Stimulated activated memory B cell treated with anti-CD40 and anti-IgM and Interleukin-4, amounts not matched to agents 10 μg/mL and 1 μg/mL and 100 μg/mL, for 72 hours (primary cell): ENCODE results near the gene SYT17.
"Not testable (repeated sequence)": the region's sequence is repeated elsewhere in the genome, so short reads cannot be mapped to it uniquely, and the experiment has no call there.

Experiments
- ATAC-seq: fragments of 150-1000 bp; cut with Tn5 transposase; 2 replicates; pipeline ENCODE4 v1.10.0; 2021
- H3K27ac Mint-ChIP-seq: one replicate; pipeline ENCODE4 v1.8.0; 2022; ENCODE audit warnings: mild to moderate bottlenecking, mixed read lengths
- H3K27me3 Mint-ChIP-seq: one replicate; pipeline ENCODE4 v1.8.0; 2022; ENCODE audit warnings: mixed read lengths
- H3K36me3 Mint-ChIP-seq: one replicate; pipeline ENCODE4 v1.8.0; 2022; ENCODE audit warnings: mixed read lengths
- H3K4me1 Mint-ChIP-seq: one replicate; pipeline ENCODE4 v1.8.0; 2022; ENCODE audit warnings: mixed read lengths
- H3K4me3 Mint-ChIP-seq: one replicate; pipeline ENCODE4 v1.8.0; 2022; ENCODE audit warnings: mild to moderate bottlenecking, moderate library complexity, mixed read lengths
- H3K9me3 Mint-ChIP-seq: one replicate; pipeline ENCODE4 v1.8.0; 2022; ENCODE audit warnings: mixed read lengths

Gene SYT17

DNA sequence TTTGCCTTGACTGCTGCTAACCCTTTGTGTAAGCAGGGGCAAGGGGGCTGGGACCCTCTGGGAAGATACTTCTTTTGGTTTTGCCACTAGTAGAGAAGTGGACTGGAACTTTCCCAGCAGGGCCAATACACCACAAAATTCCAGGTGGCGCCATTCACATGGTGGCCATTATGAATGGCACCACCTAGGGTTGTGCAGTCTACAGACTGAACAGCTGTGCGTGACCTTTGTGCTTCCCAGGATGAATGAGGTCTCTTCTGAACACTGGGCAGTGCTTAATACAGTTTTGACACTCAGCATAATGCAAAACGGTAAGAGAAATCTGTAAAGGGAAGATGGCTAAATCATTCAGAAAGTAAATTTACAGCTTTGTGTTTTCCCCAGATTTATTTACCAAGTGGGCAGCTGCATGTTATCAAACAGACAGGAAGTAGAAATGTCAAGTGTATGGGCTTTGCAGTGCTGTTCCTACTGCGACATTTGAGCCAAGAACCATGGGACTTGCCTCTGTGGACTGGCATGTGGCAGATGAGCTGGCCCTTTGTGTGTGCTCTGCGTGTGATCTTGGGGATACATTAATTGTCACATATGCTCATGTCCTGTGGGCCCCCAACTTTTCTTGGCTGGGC, 9.2 kb downstream of the SYT17 start:
- Mint-ChIP-seq H3K27ac (no peak overlapping the region), H3K9me3 (peaks cover 2% of the 10 kb centered on the region), H3K4me1 (peaks cover 44% of the 10 kb centered on the region), H3K27me3 (peaks cover 17% of the 10 kb centered on the region), H3K4me3 (no peak overlapping the region), H3K36me3 (peaks cover 70% of the 10 kb centered on the region)
- peak; percentile 42 for ATAC-seq

DNA sequence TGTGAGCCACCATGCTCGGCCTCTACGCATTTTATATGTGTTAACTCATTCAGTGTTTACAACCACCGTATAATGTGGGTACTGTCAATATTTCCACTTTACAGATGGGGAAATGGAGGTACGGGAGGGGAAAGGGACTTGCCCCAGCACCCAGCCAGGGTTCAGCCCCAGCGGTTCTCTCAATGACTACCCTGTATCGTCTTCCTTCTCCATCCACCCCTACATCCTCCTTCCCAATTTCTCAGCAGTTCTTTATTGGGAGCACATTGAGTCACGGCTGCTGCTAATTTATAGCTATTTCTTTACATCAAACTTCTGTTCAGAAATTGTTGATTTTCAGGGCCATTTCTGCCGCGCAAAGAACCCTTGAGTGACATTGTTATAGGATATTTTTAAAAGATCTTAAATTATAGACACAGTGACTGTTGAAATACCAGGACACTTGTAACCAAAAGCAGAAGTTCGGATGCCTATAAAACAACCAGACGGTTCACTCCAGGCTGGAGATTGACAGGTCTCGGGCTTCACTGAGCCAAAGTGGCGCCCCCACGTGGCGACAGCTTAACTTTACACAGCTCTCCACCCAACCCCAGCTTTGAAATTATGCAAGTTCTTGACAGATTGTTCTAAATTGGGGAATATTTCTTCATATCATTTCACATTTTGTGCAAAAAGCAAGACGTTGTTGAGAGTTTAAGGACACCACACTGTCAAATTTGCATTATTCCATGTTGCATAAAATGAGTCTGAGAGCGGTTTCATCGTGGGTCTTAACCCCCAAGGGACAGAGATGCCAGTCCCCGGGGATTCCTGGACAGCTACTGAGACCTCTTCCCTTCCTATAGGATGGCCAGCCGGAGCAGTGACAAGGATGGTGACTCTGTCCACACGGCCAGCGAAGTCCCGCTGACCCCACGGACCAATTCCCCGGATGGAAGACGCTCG, 11.8 kb downstream of the SYT17 start:
- Mint-ChIP-seq H3K4me1 (peaks cover 21% of the 10 kb centered on the region), H3K36me3 (peaks cover 73% of the 10 kb centered on the region), H3K27me3 (peaks cover 17% of the 10 kb centered on the region), H3K4me3 (no peak overlapping the region), H3K9me3 (peaks cover 2% of the 10 kb centered on the region), H3K27ac (no peak overlapping the region)
- ATAC-seq: peak; percentile 72

DNA sequence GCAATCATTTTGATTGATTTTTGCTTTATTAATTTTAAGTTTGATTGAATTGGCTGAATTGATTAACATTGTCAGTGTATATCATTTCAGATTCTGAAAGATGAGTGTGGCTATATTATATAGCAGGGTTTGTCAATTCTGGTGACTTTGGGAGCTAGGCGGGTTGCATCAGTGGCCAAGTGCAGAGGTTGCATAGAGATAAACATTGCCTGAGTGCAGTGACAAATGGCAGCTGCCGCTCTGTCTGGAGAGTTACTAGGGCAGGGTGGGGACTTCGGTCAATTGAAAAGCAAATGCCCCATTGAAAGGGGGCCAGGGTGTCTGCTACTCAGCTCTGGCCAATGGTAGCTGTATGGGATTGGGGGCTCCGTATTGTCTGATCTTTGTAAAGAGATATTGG, 12.7 kb downstream of the SYT17 start:
- no peak for ATAC-seq
- peaks cover 17% of the 10 kb centered on the region for H3K27me3 Mint-ChIP-seq
- peaks cover 2% of the 10 kb centered on the region for H3K9me3 Mint-ChIP-seq
- peaks cover 79% of the 10 kb centered on the region for H3K36me3 Mint-ChIP-seq
- no peak overlapping the region for H3K4me3 Mint-ChIP-seq
- H3K27ac Mint-ChIP-seq: no peak overlapping the region
- H3K4me1 Mint-ChIP-seq: peaks cover 21% of the 10 kb centered on the region

DNA sequence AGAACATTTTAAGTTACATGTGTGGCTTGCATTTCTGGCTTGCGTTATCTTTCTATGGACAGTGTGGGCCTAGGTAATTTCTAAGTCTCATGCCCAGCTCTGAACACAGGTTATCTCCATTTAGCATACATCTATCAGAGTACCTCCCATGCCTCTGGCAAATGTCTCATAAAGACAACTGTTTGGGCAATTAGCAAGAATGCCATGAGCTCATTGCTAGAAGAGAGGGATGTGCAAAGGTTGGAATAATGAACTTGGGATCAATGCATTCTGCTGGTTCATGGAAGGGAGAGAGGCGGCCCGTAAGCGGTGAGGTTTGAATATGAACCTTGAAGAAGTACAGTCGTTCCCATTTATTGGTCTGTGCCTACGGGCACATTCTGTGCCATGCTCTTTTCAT, 14.4 kb downstream of the SYT17 start:
- peaks cover 17% of the 10 kb centered on the region for H3K27me3 Mint-ChIP-seq
- H3K27ac Mint-ChIP-seq: no peak overlapping the region
- no peak overlapping the region for H3K4me3 Mint-ChIP-seq
- peaks cover 74% of the 10 kb centered on the region for H3K36me3 Mint-ChIP-seq
- peaks cover 2% of the 10 kb centered on the region for H3K9me3 Mint-ChIP-seq
- peaks cover 16% of the 10 kb centered on the region for H3K4me1 Mint-ChIP-seq
- ATAC-seq: no peak

DNA sequence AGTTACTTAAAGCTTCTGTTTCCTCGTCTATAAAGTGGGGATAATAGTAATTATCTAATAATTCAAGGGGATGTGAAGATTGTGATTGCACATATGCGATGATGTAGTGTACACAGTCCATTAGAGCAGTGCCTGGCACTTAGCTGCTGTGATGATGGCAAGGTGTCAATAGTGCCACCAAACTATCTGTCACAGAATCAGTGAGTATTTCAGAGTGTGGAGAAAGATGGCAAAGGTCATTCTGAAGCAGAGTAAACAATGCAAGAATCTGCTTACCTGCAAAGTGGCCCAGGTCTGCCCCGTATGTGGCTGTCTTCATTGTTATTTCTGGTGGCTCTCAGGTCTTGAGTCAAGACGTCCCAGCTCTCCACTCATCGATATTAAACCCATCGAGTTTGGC, 15.1 kb downstream of the SYT17 start:
- Mint-ChIP-seq H3K36me3 (peaks cover 77% of the 10 kb centered on the region), H3K4me3 (no peak overlapping the region), H3K27me3 (peaks cover 17% of the 10 kb centered on the region), H3K9me3 (peaks cover 5% of the 10 kb centered on the region), H3K27ac (no peak overlapping the region), H3K4me1 (peaks cover 14% of the 10 kb centered on the region)
- ATAC-seq: no peak

DNA sequence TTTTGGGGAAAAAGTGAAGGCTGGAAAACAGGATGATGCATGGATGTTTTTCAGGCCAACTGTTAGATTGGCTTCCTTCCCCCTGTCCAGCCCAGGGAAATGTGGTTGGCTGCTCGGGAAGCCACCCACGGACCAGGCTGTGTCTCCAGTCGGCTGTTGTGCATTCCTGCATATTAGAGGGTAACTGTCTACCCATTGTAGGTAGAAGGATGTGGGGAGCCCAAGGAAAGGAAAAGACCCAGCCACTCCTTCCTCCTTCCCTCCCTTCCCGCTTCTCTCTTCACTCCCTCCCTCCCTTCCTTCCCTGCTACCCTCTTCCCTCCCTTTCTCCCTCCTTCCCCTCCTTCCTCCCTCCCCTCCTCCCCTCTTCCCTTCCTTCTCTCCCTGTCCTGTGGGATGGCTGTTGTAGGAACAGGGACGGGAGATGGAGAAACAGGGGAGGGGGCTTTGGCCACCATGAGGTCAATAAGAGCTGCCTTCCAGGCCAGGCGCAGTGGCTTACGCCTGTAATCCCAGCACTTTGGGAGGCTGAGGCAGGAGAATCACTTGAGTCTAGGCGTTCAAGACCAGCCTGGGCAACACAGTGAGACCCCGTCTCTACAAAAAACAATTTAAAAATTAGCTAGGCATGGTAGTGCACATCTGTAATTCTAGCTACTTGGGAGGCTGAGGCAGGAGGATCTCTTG, 16.9 kb downstream of the SYT17 start:
- no peak for ATAC-seq
- Mint-ChIP-seq H3K36me3 (peaks cover 85% of the 10 kb centered on the region), H3K27ac (no peak overlapping the region), H3K4me1 (peaks cover 7% of the 10 kb centered on the region), H3K4me3 (no peak overlapping the region), H3K27me3 (peaks cover 13% of the 10 kb centered on the region), H3K9me3 (peaks cover 2% of the 10 kb centered on the region)

DNA sequence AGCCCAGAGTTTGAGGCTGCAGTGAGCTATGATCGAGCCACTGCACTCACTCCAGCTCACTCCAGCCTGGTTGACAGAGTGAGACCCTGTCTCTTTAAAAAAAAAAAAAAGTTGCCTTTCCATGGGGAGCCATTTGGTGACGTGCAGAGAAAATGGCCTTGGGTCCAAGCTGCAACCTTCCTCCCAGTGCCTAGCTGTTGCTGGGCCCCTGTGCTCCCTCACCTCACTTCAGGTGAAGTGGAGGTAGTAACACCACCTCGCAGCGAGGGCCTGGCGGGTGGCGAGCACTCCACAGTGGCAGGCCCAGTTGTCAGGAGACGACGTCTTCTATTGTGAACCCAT, 17.4 kb downstream of the SYT17 start:
- Mint-ChIP-seq H3K27me3 (peaks cover 8% of the 10 kb centered on the region), H3K4me1 (peaks cover 6% of the 10 kb centered on the region), H3K9me3 (peaks cover 2% of the 10 kb centered on the region), H3K36me3 (peaks cover 84% of the 10 kb centered on the region), H3K4me3 (no peak overlapping the region), H3K27ac (no peak overlapping the region)
- no peak for ATAC-seq

DNA sequence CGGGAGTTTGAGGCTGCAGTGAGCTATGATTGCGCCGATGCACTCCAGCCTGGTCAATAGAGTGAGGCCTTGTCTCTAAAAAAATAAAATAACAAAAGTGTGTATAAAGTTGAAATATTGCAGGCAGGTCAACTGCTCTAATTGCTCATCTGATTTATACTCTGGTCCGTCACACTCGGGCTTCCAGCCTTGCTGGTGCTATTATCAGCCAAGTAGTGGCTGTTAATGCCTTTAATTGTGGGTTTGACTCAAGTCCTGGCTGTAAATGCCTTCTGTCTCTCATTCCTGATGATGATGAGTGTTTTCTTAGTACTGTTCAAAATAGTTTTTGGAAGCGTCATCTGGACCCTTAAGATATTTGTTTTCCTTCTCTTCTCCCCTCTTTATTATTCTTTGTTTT, 18.4 kb downstream of the SYT17 start:
- peaks cover 8% of the 10 kb centered on the region for H3K4me1 Mint-ChIP-seq
- no peak overlapping the region for H3K4me3 Mint-ChIP-seq
- no peak for ATAC-seq
- peaks cover 83% of the 10 kb centered on the region for H3K36me3 Mint-ChIP-seq
- peaks cover 2% of the 10 kb centered on the region for H3K9me3 Mint-ChIP-seq
- no peak overlapping the region for H3K27ac Mint-ChIP-seq
- no peaks in the 10 kb centered on the region for H3K27me3 Mint-ChIP-seq

DNA sequence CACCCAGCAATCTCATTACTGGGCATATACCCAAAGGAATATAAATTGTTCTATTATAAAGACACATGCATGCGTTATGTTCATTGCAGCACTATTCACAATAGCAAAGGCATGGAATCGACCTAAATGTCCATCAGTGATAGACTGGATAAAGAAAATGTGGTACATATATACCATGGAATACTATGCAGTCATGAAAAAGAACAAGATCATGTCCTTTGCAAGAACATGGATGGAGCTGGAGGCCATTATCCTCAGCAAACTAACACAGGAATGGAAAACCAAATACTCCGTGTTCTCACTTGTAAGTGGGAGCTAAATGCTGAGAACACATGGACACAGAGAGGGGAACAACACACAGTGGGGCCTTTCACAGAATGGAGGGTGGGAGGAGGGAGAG, 19.9 kb downstream of the SYT17 start:
- H3K4me3 Mint-ChIP-seq, H3K9me3 Mint-ChIP-seq, H3K27me3 Mint-ChIP-seq, H3K27ac Mint-ChIP-seq, ATAC-seq: not testable (repeated sequence)
- peaks cover 18% of the 10 kb centered on the region for H3K4me1 Mint-ChIP-seq
- peaks cover 84% of the 10 kb centered on the region for H3K36me3 Mint-ChIP-seq

DNA sequence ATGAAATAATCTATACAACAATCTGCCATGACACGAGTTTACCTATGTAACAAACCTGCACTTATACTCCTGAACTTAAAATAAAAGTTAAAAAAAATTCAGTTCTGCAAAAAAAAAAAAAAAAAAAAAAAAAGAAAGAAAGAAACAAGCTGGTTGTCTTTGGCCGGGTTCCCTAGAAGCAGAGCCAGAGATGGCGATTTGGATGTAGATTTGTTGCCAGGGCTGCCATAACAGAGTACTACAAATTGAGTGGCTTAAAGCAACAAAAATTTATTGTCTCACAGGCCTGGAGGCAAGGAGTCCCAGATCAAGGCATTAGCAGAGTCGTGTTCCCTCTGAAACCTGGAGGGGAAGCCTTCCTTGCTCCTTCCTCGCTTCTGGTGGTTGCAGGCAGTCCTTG, 20.4 kb downstream of the SYT17 start:
- Mint-ChIP-seq H3K27me3 (no peaks in the 10 kb centered on the region), H3K9me3 (peaks cover 2% of the 10 kb centered on the region), H3K4me3 (no peak overlapping the region), H3K36me3 (peaks cover 84% of the 10 kb centered on the region), H3K4me1 (peaks cover 22% of the 10 kb centered on the region), H3K27ac (no peak overlapping the region)
- ATAC-seq: no peak

DNA sequence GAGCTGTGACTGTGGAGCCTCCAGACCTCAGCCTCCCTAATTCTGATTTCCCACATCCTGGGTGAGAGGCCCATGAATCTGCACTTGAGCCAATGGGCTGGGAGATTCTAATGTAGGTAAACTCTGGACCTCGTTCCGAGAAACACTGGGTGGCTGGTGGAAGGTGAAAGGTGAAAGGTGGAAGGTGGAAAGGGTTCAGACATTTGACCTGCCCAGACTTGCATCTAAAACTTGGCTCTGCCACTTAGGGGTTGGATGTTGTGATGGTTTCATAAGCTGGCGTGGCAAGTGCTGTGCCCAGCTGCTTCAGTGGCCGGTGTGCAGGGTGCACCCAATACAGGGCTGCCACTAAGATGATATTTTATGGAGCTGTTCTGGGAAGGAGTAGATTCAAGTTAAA, 24.8 kb downstream of the SYT17 start:
- H3K36me3 Mint-ChIP-seq: peaks cover 82% of the 10 kb centered on the region
- H3K9me3 Mint-ChIP-seq: peaks cover 2% of the 10 kb centered on the region
- peaks cover 22% of the 10 kb centered on the region for H3K4me1 Mint-ChIP-seq
- H3K27me3 Mint-ChIP-seq: no peaks in the 10 kb centered on the region
- H3K27ac Mint-ChIP-seq: no peak overlapping the region
- no peak for ATAC-seq
- H3K4me3 Mint-ChIP-seq: no peak overlapping the region

DNA sequence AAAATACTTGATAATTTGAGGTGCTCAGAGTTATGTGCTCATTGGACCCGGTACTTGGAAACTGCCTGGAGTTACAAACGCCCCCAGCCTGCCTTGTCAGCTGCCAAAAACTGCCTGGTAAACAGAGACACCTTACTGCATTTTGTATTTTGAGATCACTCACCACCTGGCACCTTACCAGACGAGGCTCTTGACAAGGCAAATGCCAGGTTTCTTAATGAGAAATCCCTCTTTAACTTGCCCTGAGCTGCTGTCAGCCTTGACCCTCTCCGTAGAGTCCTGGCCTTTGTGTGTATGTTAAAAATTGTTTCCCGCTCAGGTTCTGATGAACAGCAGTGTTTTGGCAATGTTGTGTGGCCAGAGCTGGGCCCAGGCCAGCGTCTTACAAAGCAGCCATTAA, 28.8 kb downstream of the SYT17 start:
- no peak overlapping the region for H3K27ac Mint-ChIP-seq
- no peak for ATAC-seq
- no peak overlapping the region for H3K4me3 Mint-ChIP-seq
- H3K9me3 Mint-ChIP-seq: peaks cover 8% of the 10 kb centered on the region
- no peaks in the 10 kb centered on the region for H3K27me3 Mint-ChIP-seq
- H3K4me1 Mint-ChIP-seq: peaks cover 14% of the 10 kb centered on the region
- H3K36me3 Mint-ChIP-seq: peaks cover 77% of the 10 kb centered on the region

DNA sequence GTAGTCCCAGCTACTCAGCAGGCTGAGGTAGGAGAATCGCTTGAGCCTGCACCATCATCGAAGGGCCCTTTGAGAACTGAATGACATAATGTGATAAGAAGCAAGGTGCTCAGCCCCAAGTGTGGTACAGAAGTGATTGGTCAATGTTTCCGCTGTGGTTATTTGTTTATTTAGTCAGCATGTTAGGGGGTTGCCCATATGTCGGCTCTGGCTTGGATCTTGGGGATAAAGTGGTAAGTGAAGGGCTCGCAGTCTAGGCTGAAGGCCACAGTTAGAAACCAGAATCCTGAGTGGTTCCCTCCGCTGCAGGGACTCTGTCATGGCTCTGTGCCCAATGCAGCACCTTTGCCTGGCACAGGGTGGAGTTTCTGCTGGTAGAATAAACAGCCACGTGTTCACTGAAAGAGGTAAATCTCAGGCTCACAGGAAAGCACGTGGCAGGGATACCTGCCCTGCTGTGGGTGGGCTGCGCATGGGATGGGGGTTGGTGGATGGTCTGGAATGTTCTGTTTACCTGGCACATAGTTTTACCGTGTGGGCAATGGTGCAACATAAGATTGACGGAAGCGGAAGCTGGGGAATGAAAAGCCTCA, 35.4 kb downstream of the SYT17 start:
- Mint-ChIP-seq H3K4me3 (no peak overlapping the region), H3K27me3 (no peaks in the 10 kb centered on the region), H3K36me3 (peaks cover 84% of the 10 kb centered on the region), H3K4me1 (peaks cover 46% of the 10 kb centered on the region), H3K27ac (peak overlapping the region; percentile 50), H3K9me3 (peaks cover 28% of the 10 kb centered on the region)
- ATAC-seq: peak; percentile 78

DNA sequence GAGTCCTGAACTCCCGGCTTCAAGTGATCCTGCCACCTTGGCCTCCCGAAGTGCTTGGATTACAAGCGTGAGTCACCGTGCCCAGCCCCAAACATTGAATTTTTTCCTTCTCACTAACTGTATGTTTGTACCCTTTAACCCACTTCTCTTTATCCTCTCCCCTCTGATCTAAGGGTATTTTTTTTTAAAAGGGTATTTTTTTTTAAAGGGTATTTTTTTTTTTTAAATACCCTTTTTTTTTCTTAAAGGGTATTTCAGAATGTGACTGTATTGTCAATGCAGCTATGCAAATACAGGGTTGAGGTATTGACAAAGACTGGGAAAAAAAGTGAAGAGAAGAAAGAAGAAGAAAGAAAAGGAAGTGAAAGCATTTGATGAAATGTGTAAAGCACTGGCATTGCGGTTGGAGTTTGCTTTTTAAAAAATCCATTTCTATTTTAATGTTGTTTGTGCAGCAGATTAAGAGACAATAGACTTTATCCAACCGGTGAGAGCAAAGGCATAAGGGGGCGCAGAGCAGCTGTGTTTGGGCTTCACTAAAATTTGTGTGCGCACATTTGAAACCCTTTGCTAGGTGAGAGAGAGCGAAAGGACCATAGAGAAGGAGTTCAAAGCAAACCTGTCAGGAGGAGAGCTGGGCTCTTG, 42.4 kb downstream of the SYT17 start:
- H3K36me3 Mint-ChIP-seq: peaks cover 60% of the 10 kb centered on the region
- peaks cover 28% of the 10 kb centered on the region for H3K9me3 Mint-ChIP-seq
- ATAC-seq: peak; percentile 92
- H3K4me1 Mint-ChIP-seq: peaks cover 68% of the 10 kb centered on the region
- peak overlapping the region; percentile 77 for H3K4me3 Mint-ChIP-seq
- H3K27ac Mint-ChIP-seq: peak overlapping the region; percentile 99
- no peaks in the 10 kb centered on the region for H3K27me3 Mint-ChIP-seq

DNA sequence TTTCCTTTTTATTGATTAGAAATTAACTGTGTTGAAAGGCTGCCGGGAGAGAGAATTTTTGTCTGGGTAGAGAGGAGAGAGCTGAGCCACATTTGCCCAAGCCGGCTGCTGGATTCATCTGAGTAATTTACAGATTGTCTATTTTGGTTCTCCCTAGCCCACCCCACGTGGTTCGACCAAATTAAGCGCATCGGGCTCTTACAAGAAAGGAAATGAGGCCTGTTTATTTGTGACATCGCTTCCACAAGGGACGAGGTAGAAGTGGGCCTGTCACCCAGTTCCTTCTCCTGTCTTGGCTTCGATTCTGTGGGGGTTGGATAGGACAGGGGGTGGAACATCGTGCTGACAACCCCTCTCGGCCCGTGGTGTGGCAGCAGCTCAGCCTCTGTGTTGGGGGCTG, 42.9 kb downstream of the SYT17 start:
- no peaks in the 10 kb centered on the region for H3K27me3 Mint-ChIP-seq
- H3K4me3 Mint-ChIP-seq: peak overlapping the region; percentile 77
- H3K4me1 Mint-ChIP-seq: peaks cover 65% of the 10 kb centered on the region
- ATAC-seq: peak; percentile 79
- H3K27ac Mint-ChIP-seq: peak overlapping the region; percentile 99
- peaks cover 61% of the 10 kb centered on the region for H3K36me3 Mint-ChIP-seq
- H3K9me3 Mint-ChIP-seq: peaks cover 28% of the 10 kb centered on the region
